GM12878 (cell line): ENCODE measurements around the gene MAP3K1. TPM values are rescaled to one million over a fixed set of nuclear protein-coding genes. Genes with fewer than 3 reads are reported as not detected.

Experiments used
- ATAC-seq: fragments of 200-7000 bp; cut with Tn5 transposase; 3 replicates; pipeline ENCODE4 v1.9.1; 2020; ENCODE audit warnings: mild to moderate bottlenecking, moderate library complexity
- BruUV-seq: library from RNA; stranded (reverse); fragments of 400-500 nt; replicated peaks from 2 replicates; lab custom pipeline; 2021; lab: Mats Ljungman, UMichigan
- CTCF ChIA-PET: fragments of 300-600 bp; sonication (Branson Sonifier 250); formaldehyde crosslinking; extraction: SDS; loops from one replicate; lab custom pipeline; 2021; ENCODE audit warnings: inconsistent platforms; lab: Yijun Ruan, JAX
- POLR2A ChIA-PET: fragments of 350-600 bp; formaldehyde crosslinking; extraction: SDS; loops from one replicate; lab custom pipeline; 2021; ENCODE audit warnings: inconsistent platforms; lab: Charles Lee
- RAD21 ChIA-PET: fragments of 300-600 bp; sonication (Branson Sonifier 250); formaldehyde crosslinking; loops from one replicate; lab custom pipeline; 2023; ENCODE audit warnings: antibody characterized with exemption; ENCODE audit not compliant: unreplicated experiment; lab: Charles Lee
- SMC1A ChIA-PET: fragments of 300-600 bp; sonication (Branson Sonifier 250); formaldehyde crosslinking; loops from one replicate; lab custom pipeline; 2023; ENCODE audit not compliant: unreplicated experiment, uncharacterized antibody; lab: Charles Lee
- DNase-seq: peaks from one replicate; pipeline ENCODE4 v3.0.0-alpha.2; 2011; ENCODE audit warnings: low read depth, low spot score
- FAIRE-seq: peaks from 3 replicates; lab custom pipeline; 2011; peaks lifted over from hg19 to GRCh38; lab: Jason Lieb, UNC
- H2AFZ ChIP-seq: 2 replicates; pipeline ENCODE4 v1.6.0; 2011; ENCODE audit warnings: low read depth, low read length, control low read depth; ENCODE audit not compliant: control insufficient read depth
- H3K27ac ChIP-seq: 2 replicates; pipeline ENCODE4 v1.5.1; 2011; ENCODE audit warnings: control low read depth; ENCODE audit not compliant: control insufficient read depth, insufficient read depth
- H3K27me3 ChIP-seq, 2 experiments: replicated peaks in 1 of 2; 2 replicates each; pipeline versions ENCODE4 v1.6.0 to v1.6.1; 2011; ENCODE audit warnings: low read length in 1 of 2; ENCODE audit not compliant: control insufficient read depth in 2 of 2, insufficient read depth in 2 of 2
- H3K36me3 ChIP-seq, 2 experiments: 2 replicates each; pipeline ENCODE4 v1.5.1; 2011; ENCODE audit warnings: low read length in 1 of 2; ENCODE audit not compliant: control insufficient read depth in 2 of 2, insufficient read depth in 2 of 2
- H3K4me1 ChIP-seq: 2 replicates; pipeline ENCODE4 v1.6.1; 2011; ENCODE audit warnings: mild to moderate bottlenecking, low read length, moderate library complexity, mixed read lengths; ENCODE audit not compliant: control insufficient read depth, insufficient read depth
- H3K4me2 ChIP-seq: 2 replicates; pipeline ENCODE4 v1.6.0; 2011; ENCODE audit warnings: control low read depth; ENCODE audit not compliant: control insufficient read depth, insufficient read depth
- H3K4me3 ChIP-seq: fragments of 200-600 bp; sonication (generic); 2 replicates; pipeline ENCODE4 v1.5.1; 2016
- H3K79me2 ChIP-seq: 2 replicates; pipeline ENCODE4 v1.6.0; 2011; ENCODE audit warnings: low read length; ENCODE audit not compliant: control insufficient read depth, insufficient read depth
- H3K9ac ChIP-seq: 2 replicates; pipeline ENCODE4 v1.8.0; 2011; ENCODE audit warnings: low read length, control low read depth, mixed read lengths; ENCODE audit not compliant: control insufficient read depth, insufficient read depth
- H3K9me3 ChIP-seq: replicated peaks from 3 replicates; pipeline ENCODE4 v1.5.1; 2011; ENCODE audit warnings: mild to moderate bottlenecking, low read length; ENCODE audit not compliant: control insufficient read depth, insufficient read depth
- H4K20me1 ChIP-seq: 2 replicates; pipeline ENCODE4 v1.6.0; 2011; ENCODE audit not compliant: control insufficient read depth, insufficient read depth
- DPF2 ChIP-seq: fragments of 450-650 bp; IDR thresholded peaks from 2 replicates; pipeline ENCODE4 v1.6.1; 2017; ENCODE audit warnings: mild to moderate bottlenecking
- FOS ChIP-seq: IDR thresholded peaks from 3 replicates; pipeline ENCODE4 v1.6.1; 2011; ENCODE audit warnings: borderline replicate concordance; ENCODE audit not compliant: insufficient read length; ENCODE audit errors: extremely low read depth
- GATAD2B ChIP-seq: fragments of 450-650 bp; conservative IDR thresholded peaks from 2 replicates; pipeline ENCODE4 v1.6.1; 2017; ENCODE audit warnings: low read depth, mild to moderate bottlenecking, moderate library complexity
- HDAC2 ChIP-seq: fragments of 200-600 bp; sonication (generic); IDR thresholded peaks from 2 replicates; pipeline ENCODE4 v1.6.1; 2017
- IKZF1 ChIP-seq: fragments of 450-650 bp; conservative IDR thresholded peaks from 2 replicates; pipeline ENCODE4 v1.6.1; 2017; ENCODE audit warnings: antibody characterized with exemption, mild to moderate bottlenecking
- KLF5 ChIP-seq: fragments of 450-650 bp; IDR thresholded peaks from 2 replicates; pipeline ENCODE4 v1.6.1; 2014; ENCODE audit warnings: mild to moderate bottlenecking; ENCODE audit not compliant: partially characterized antibody
- LARP7 ChIP-seq: fragments of 450-650 bp; IDR thresholded peaks from 2 replicates; pipeline ENCODE4 v1.6.1; 2017; ENCODE audit warnings: mild to moderate bottlenecking
- MTA3 ChIP-seq: IDR thresholded peaks from 2 replicates; pipeline ENCODE4 v1.6.1; 2012; ENCODE audit warnings: low read length, inconsistent platforms, borderline replicate concordance
- NFIC ChIP-seq: IDR thresholded peaks from 2 replicates; pipeline ENCODE4 v1.6.1; 2012; ENCODE audit warnings: low read depth, mild to moderate bottlenecking, inconsistent platforms, low read length, moderate library complexity
- RCOR1 ChIP-seq: conservative IDR thresholded peaks from 2 replicates; pipeline ENCODE4 v1.6.1; 2012; ENCODE audit warnings: low read depth, low read length, improper control_type of control experiment
- STAT3 ChIP-seq: IDR thresholded peaks from 2 replicates; pipeline ENCODE4 v1.6.1; 2011; ENCODE audit warnings: low read depth, low read length, improper control_type of control experiment
- ZNF592 ChIP-seq: fragments of 450-650 bp; IDR thresholded peaks from 2 replicates; pipeline ENCODE4 v1.6.1; 2017; ENCODE audit warnings: mild to moderate bottlenecking, moderate library complexity
- ZZZ3 ChIP-seq: IDR thresholded peaks from 2 replicates; pipeline ENCODE4 v1.6.1; 2011; ENCODE audit warnings: low read depth; ENCODE audit not compliant: control insufficient read depth, insufficient read length
- WGBS: methylation state at CpG from one replicate; pipeline ENCODE4 v1.1.6; 2016; ENCODE audit warnings: low lambda C conversion rate; ENCODE audit not compliant: insufficient replicate concordance, insufficient coverage; ENCODE audit errors: missing lambda C conversion rate; 5-methylcytosine and 5-hydroxymethylcytosine counted together
- in situ Hi-C: fragments of 300-500 bp; cut with MboI; formaldehyde crosslinking; loops from 9 replicates; pipeline ENCODE4 v1.14.3; 2018; ENCODE audit warnings: mixed read lengths
- intact Hi-C: fragments of 100-400 bp; cut with micrococcal nuclease; formaldehyde crosslinking; loops from one replicate; pipeline ENCODE4 v1.14.2; 2022; ENCODE audit not compliant: unreplicated experiment
- polyA plus RNA-seq, 11 experiments: library from polyadenylated mRNA; depleted of rRNA in 4 of 11; unstranded in 6 of 11; stranded (reverse) in 5 of 11; fragments of >200 nt; fragmentation: Nextera tagmentation in 4 of 11; fragmentation: Illumina TruSeq in 1 of 11; extraction: Ambion mirVana in 4 of 11; extraction: Trizol in 1 of 11; gene quantifications; 1 replicate in 1 of 11; 2 replicates in 10 of 11; pipeline versions ENCODE4 v1.2.1 to v1.2.3, GENCODE V29; 2011 to 2016; ENCODE audit warnings: inconsistent platforms in 2 of 11, missing spikeins in 2 of 11, low read depth in 1 of 11
- total RNA-seq, 4 experiments: library from RNA; depleted of rRNA in 3 of 4; stranded (reverse); fragments of >200 nt in 3 of 4; fragmentation: Illumina TruSeq in 1 of 4; extraction: Trizol in 1 of 4; gene quantifications; 2 replicates each; pipeline versions ENCODE4 v1.2.1 to v1.2.3, GENCODE V29; 2013 to 2021

Gene MAP3K1
- total and polyA plus RNA-seq, 10 of the 15 experiments (the other 5 are each of a cell fraction or from before 2014, with no cell fraction given): 7.5 to 24.6 (median 12.6) TPM

- in situ Hi-C loops: no loop called here
- H3K36me3 ChIP-seq: no peaks in the 10 kb centered on the region; a peak in 1 of 4 replicates
- no peak overlapping the region for H2AFZ ChIP-seq
- ChIA-PET CTCF (interaction anchor here (2.2 kb wide), 1 partner anchor 14 kb away, joined by 7 read pairs; no protein-coding TSS in a partner anchor), POLR2A (interaction anchor here (1.0 kb wide), 1 partner anchor 10 kb away, joined by 3 read pairs; no protein-coding TSS in a partner anchor), RAD21 (interaction anchor here (1.6 kb wide), 1 partner anchor 14 kb away, joined by 6 read pairs; no protein-coding TSS in a partner anchor), SMC1A (no interaction called here)
- peaks cover 5% of the 10 kb centered on the region; the same call in 1 of the 2 replicates for H3K4me1 ChIP-seq
- no peak overlapping the region for H3K9ac ChIP-seq
- TF ChIP-seq DPF2: no peak
- TF ChIP-seq HDAC2: no peak
- no peak for TF ChIP-seq NFIC
- no peak overlapping the region for H3K27ac ChIP-seq
- peaks cover 4% of the 10 kb centered on the region; the same call in 1 of the 2 replicates for H4K20me1 ChIP-seq
- no peak overlapping the region for H3K4me3 ChIP-seq
- BruUV-seq: no TSS peak
- intact Hi-C loops: no loop called here
- no peak overlapping the region for H3K4me2 ChIP-seq
- DNase-seq (no peak), FAIRE-seq (no peak), ATAC-seq (no peak)
- peaks cover 19% of the 10 kb centered on the region for H3K79me2 ChIP-seq
- H3K9me3 ChIP-seq: no peaks in the 10 kb centered on the region
- no peaks in the 10 kb centered on the region for H3K27me3 ChIP-seq
Measured at GRCh38 chr5:56824019-56824418, 8.7 kb downstream of the MAP3K1 start.

- H3K27me3 ChIP-seq: no peaks in the 10 kb centered on the region
- no peak overlapping the region for H3K27ac ChIP-seq
- no peak for DNase-seq
- no peaks in the 10 kb centered on the region; a peak in 1 of 4 replicates for H3K36me3 ChIP-seq
- no peak overlapping the region for H3K9ac ChIP-seq
- RAD21 ChIA-PET: interaction anchor here (1.7 to 4.8 kb wide), 2 partner anchors 13 to 364 kb away, joined by 3 to 37 read pairs; no protein-coding TSS in a partner anchor
- peaks cover 7% of the 10 kb centered on the region for H3K4me1 ChIP-seq
- no peaks in the 10 kb centered on the region for H3K9me3 ChIP-seq
- no peak; the same call in 2 of the 3 replicates for ATAC-seq
- no peak overlapping the region for H3K4me2 ChIP-seq
- BruUV-seq: no TSS peak
- CTCF ChIA-PET: interaction anchor here (0.7 to 5.2 kb wide), 2 partner anchors 12 to 313 kb away, joined by 3 to 55 read pairs; no protein-coding TSS in a partner anchor
- H2AFZ ChIP-seq: no peak overlapping the region
- no peak overlapping the region for H3K4me3 ChIP-seq
- FAIRE-seq: no peak
- intact Hi-C loops (no loop called here), in situ Hi-C loops (no loop called here)
- POLR2A ChIA-PET: interaction anchor here (0.6 kb wide), 1 partner anchor 1316 kb away, joined by 3 read pairs; no protein-coding TSS in a partner anchor
- SMC1A ChIA-PET: interaction anchor here (1.1 to 5.7 kb wide), 5 partner anchors 12 to 554 kb away, joined by 3 to 49 read pairs (median 4); no protein-coding TSS in a partner anchor
- H3K79me2 ChIP-seq: peaks cover 14% of the 10 kb centered on the region
- 69% methylated on average over 3 of the region's 3 CpGs for WGBS
- H4K20me1 ChIP-seq: peaks cover 4% of the 10 kb centered on the region; the same call in 1 of the 2 replicates
- no peak for TF ChIP-seq KLF5
- no peak for TF ChIP-seq LARP7
- TF ChIP-seq ZNF592: no peak
- no peak for TF ChIP-seq MTA3
- TF ChIP-seq GATAD2B: no peak
- TF ChIP-seq IKZF1: no peak
- no peak for TF ChIP-seq NFIC
- no peak for TF ChIP-seq STAT3
- TF ChIP-seq RCOR1: no peak
- TF ChIP-seq ZZZ3: no peak
- TF ChIP-seq FOS: no peak
Measured at GRCh38 chr5:56825222-56825824, 10.0 kb downstream of the MAP3K1 start.
